ENCODE measurements around the gene LRRC75B. TPM values are rescaled to one million over a fixed set of nuclear protein-coding genes. Genes with fewer than 3 reads are reported as not detected.

LRRC75B gene
- total RNA-seq, 3 donors from 2014 or later (not counting 1 experiment from before 2014, with no cell fraction given) = 1.7 to 4.8 (median 2.3) TPM

DNA sequence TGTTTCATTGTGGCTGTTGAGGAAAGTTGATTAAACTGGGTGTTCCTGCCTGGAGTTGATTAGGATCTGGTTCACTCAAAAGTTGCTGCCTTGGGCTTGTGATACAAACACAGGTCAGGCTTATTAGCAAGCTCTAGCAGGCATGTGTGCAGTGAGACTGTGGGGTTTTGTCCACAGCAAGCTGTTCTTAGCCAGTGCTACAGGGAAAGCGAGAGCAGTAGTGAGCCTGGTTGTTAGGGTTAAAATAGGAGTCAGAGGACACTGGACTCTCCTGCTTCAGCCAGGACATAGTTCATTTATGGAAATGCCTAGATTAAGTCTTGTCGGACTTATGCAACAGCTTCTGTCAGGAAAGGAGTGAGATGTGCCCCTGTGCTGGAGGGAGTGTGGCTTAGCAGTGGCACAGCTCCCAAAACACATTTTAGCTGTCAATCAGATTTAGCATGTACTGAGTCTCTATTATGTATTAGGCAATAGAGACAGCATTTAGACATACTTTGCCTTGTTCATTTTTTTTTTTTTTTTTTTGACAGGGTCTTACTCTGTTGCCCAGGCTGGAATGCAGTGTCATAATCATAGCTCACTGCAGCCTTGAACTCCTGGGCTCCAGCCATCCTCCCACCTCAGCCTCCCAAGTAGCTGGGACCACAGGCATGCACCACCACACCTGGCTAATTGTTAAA lies 28.4 kb downstream of the LRRC75B start:
- H3K4me1 ChIP-seq (ENCODE audit: control insufficient read depth, insufficient read depth, low read length) = no peaks in the 10 kb centered on the region
- DNase-seq (no peak), ATAC-seq (no peak)
- H3K4me3 ChIP-seq (ENCODE audit: low read length) = no peak overlapping the region
- Mint-ChIP-seq H3K36me3 (no peaks in the 10 kb centered on the region), H3K9me3 (no peaks in the 10 kb centered on the region), H3K27me3 (ENCODE audit: low read depth in 2 of 2) (no peaks in the 10 kb centered on the region), H3K27ac (peak overlapping the region in 1 of 2 donors; percentile 60), H3K4me1 (peaks cover 19 to 43% of the 10 kb centered on the region in 2 donors), H3K4me3 (no peak overlapping the region)
- WGBS (ENCODE audit: insufficient coverage) = 91% methylated on average over 2 of the region's 2 CpGs
- TF ChIP-seq, protein P1, sequence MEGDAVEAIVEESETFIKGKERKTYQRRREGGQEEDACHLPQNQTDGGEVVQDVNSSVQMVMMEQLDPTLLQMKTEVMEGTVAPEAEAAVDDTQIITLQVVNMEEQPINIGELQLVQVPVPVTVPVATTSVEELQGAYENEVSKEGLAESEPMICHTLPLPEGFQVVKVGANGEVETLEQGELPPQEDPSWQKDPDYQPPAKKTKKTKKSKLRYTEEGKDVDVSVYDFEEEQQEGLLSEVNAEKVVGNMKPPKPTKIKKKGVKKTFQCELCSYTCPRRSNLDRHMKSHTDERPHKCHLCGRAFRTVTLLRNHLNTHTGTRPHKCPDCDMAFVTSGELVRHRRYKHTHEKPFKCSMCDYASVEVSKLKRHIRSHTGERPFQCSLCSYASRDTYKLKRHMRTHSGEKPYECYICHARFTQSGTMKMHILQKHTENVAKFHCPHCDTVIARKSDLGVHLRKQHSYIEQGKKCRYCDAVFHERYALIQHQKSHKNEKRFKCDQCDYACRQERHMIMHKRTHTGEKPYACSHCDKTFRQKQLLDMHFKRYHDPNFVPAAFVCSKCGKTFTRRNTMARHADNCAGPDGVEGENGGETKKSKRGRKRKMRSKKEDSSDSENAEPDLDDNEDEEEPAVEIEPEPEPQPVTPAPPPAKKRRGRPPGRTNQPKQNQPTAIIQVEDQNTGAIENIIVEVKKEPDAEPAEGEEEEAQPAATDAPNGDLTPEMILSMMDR (IDR thresholded peaks at IDR 0.05) = no peak
- no peak overlapping the region for H3K27ac ChIP-seq (ENCODE audit: low read length)
- no peaks in the 10 kb centered on the region for H3K27me3 ChIP-seq (ENCODE audit: control insufficient read depth, insufficient read depth, low read length)
- intact Hi-C loops (cut with micrococcal nuclease) = no loop called here
- H3K9me3 ChIP-seq (ENCODE audit: control insufficient read depth, insufficient read depth, low read length) = no peaks in the 10 kb centered on the region
- peaks cover 34% of the 10 kb centered on the region for H3K36me3 ChIP-seq (ENCODE audit: control insufficient read depth, insufficient read depth, low read length)

DNA sequence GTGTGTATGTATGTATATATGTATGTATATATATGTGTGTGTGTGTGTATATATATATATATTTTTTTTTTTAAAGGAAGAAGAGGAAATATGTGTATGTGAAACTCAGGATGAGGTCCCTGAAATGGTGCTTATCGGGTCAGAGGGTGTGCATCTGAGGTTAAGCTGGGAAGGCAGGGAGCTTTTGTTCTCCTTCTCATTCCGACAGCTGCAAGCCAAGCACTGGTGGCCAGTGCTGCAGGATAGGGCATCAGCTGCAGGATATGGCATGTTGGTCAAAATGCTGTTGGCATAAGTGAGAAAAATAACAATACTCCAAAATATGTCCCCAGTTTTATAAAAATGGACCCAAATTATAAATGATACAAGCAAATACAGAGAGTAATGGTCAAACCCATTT lies 29.6 kb downstream of the LRRC75B start:
- H3K4me1 ChIP-seq (ENCODE audit: control insufficient read depth, insufficient read depth, low read length) = no peaks in the 10 kb centered on the region
- no peak overlapping the region for H3K27ac Mint-ChIP-seq
- H3K4me1 Mint-ChIP-seq = peaks cover 24 to 51% of the 10 kb centered on the region in 2 donors
- intact Hi-C loops (cut with micrococcal nuclease) = no loop called here
- peaks cover 38% of the 10 kb centered on the region for H3K36me3 ChIP-seq (ENCODE audit: control insufficient read depth, insufficient read depth, low read length)
- DNase-seq (no peak), ATAC-seq (no peak)
- no peaks in the 10 kb centered on the region for H3K9me3 ChIP-seq (ENCODE audit: control insufficient read depth, insufficient read depth, low read length)
- H3K4me3 ChIP-seq (ENCODE audit: low read length) = no peak overlapping the region
- no peak overlapping the region for H3K4me3 Mint-ChIP-seq
- WGBS (ENCODE audit: insufficient coverage) = 91% methylated on average over 2 of the region's 2 CpGs
- no peaks in the 10 kb centered on the region for H3K9me3 Mint-ChIP-seq
- TF ChIP-seq, protein P1 (IDR thresholded peaks at IDR 0.05) = no peak
- no peaks in the 10 kb centered on the region for H3K36me3 Mint-ChIP-seq
- H3K27ac ChIP-seq (ENCODE audit: low read length) = no peak overlapping the region
- H3K27me3 Mint-ChIP-seq (ENCODE audit: low read depth in 2 of 2) = no peaks in the 10 kb centered on the region
- no peaks in the 10 kb centered on the region for H3K27me3 ChIP-seq (ENCODE audit: control insufficient read depth, insufficient read depth, low read length)

DNA sequence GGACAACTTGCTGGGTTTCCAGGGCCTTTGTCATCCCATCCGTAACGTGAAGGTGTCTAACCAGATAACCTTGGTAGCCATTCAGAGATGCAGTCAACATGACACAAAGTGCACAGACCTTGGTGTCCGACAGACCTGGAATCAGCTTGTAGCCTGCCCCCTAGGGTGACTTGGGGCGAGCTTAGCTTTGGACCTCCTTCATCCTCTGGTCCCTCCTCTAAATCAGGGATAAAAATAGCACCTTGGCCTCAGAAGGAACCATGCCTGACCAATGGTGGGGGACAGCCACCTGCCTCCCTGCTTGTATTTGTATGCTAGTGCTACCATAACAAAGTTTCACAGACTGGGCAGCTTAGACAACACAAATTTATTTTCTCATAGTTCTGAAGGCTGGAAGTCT lies 33.4 kb downstream of the LRRC75B start:
- Mint-ChIP-seq H3K27me3 (ENCODE audit: low read depth in 2 of 2) (no peaks in the 10 kb centered on the region), H3K4me3 (no peak overlapping the region), H3K9me3 (no peaks in the 10 kb centered on the region), H3K36me3 (no peaks in the 10 kb centered on the region), H3K4me1 (peaks cover 54 to 64% of the 10 kb centered on the region in 2 donors), H3K27ac (peak overlapping the region in 1 of 2 donors; percentile 0)
- Histone ChIP-seq H3K9me3 (ENCODE audit: control insufficient read depth, insufficient read depth, low read length) (no peaks in the 10 kb centered on the region), H3K4me1 (ENCODE audit: control insufficient read depth, insufficient read depth, low read length) (peaks cover 12% of the 10 kb centered on the region), H3K27me3 (ENCODE audit: control insufficient read depth, insufficient read depth, low read length) (no peaks in the 10 kb centered on the region), H3K4me3 (ENCODE audit: low read length) (no peak overlapping the region), H3K36me3 (ENCODE audit: control insufficient read depth, insufficient read depth, low read length) (peaks cover 37% of the 10 kb centered on the region), H3K27ac (ENCODE audit: low read length) (no peak overlapping the region)
- 84% methylated on average over 4 of the region's 4 CpGs for WGBS (ENCODE audit: insufficient coverage)
- TF ChIP-seq, protein P1 (IDR thresholded peaks at IDR 0.05) = no peak
- no peak for DNase-seq
- intact Hi-C loops (cut with micrococcal nuclease) = no loop called here
- no peak for ATAC-seq
